B cell (primary cell): ENCODE measurements around the gene WASF3. TPM values are rescaled to one million over a fixed set of nuclear protein-coding genes. Genes with fewer than 3 reads are reported as not detected.

Experiments used
- ATAC-seq: fragments of 200-7000 bp; cut with Tn5 transposase; one replicate; pipeline ENCODE4 v1.10.0; 2021; ENCODE audit warnings: low read depth, mild to moderate bottlenecking, moderate number of reproducible peaks, moderate library complexity
- CTCF ChIA-PET: fragments of 350-600 bp; sonication (Branson Sonifier 250); formaldehyde crosslinking; loops from one replicate; lab custom pipeline; 2021; ENCODE audit warnings: antibody characterized with exemption, inconsistent platforms; lab: Charles Lee
- POLR2A ChIA-PET: fragments of 350-600 bp; sonication (Branson Sonifier 250); formaldehyde crosslinking; loops from one replicate; lab custom pipeline; 2021; ENCODE audit warnings: antibody characterized with exemption; lab: Charles Lee
- DNase-seq: peaks from one replicate; pipeline ENCODE4 v3.0.0; 2013
- H2AFZ ChIP-seq: 2 replicates; pipeline ENCODE4 v1.6.1; 2012; ENCODE audit warnings: mild to moderate bottlenecking, low read depth, low read length; ENCODE audit not compliant: insufficient read depth, poor library complexity, severe bottlenecking
- H3K27ac ChIP-seq, 2 donors: 1 replicate in 1 of 2; 2 replicates in 1 of 2; pipeline ENCODE4 v1.5.1; 2012 to 2013; ENCODE audit warnings: low read length in 2 of 2, mild to moderate bottlenecking in 2 of 2, moderate library complexity in 1 of 2
- H3K27me3 ChIP-seq, 4 experiments: fragments of 200-600 bp in 1 of 4; sonication (generic) in 1 of 4; replicated peaks in 1 of 4; 1 replicate in 2 of 4; 2 replicates in 2 of 4; pipeline versions ENCODE4 v1.6.1 to v1.7.0; 2013 to 2016; ENCODE audit warnings: low read length in 3 of 4, mild to moderate bottlenecking in 2 of 4, mixed read lengths in 1 of 4, moderate library complexity in 1 of 4; ENCODE audit not compliant: insufficient read depth in 4 of 4, control insufficient read depth in 3 of 4; ENCODE audit errors: control extremely low read depth in 1 of 4
- H3K36me3 ChIP-seq, 2 experiments: replicated peaks in 1 of 2; 1 replicate in 1 of 2; 2 replicates in 1 of 2; pipeline versions ENCODE4 v1.6.1 to v1.7.1; 2013; ENCODE audit warnings: low read length in 1 of 2; ENCODE audit not compliant: insufficient read depth in 2 of 2, control insufficient read depth in 1 of 2; ENCODE audit errors: control extremely low read depth in 1 of 2, extremely low read depth in 1 of 2
- H3K4me1 ChIP-seq, 2 donors: fragments of 200-600 bp in 1 of 2; sonication (generic) in 1 of 2; 1 replicate in 1 of 2; 2 replicates in 1 of 2; pipeline versions ENCODE4 v1.5.1 to v1.6.1; 2013 to 2017; ENCODE audit warnings: low read length in 2 of 2; ENCODE audit not compliant: control insufficient read depth in 2 of 2, insufficient read depth in 2 of 2
- H3K4me2 ChIP-seq: replicated peaks from 2 replicates; pipeline ENCODE3; 2012; ENCODE audit warnings: mild to moderate bottlenecking, low read depth, low read length; ENCODE audit not compliant: poor library complexity, severe bottlenecking
- H3K4me3 ChIP-seq, 5 experiments: fragments of 200-600 bp in 1 of 5; sonication (generic) in 1 of 5; 1 replicate in 3 of 5; 2 replicates in 2 of 5; pipeline versions ENCODE4 v1.5.1 to v1.7.0; 2011 to 2016; ENCODE audit warnings: low read length in 4 of 5, mild to moderate bottlenecking in 4 of 5, low read depth in 2 of 5, control low read depth in 1 of 5, moderate library complexity in 1 of 5; ENCODE audit not compliant: insufficient read depth in 1 of 5; ENCODE audit errors: control extremely low read depth in 1 of 5, extremely low read depth in 1 of 5
- H3K79me2 ChIP-seq: fragments of 200-600 bp; sonication (generic); one replicate; pipeline ENCODE4 v1.6.0; 2016; ENCODE audit warnings: low read length; ENCODE audit not compliant: control insufficient read depth, insufficient read depth
- H3K9ac ChIP-seq: fragments of 200-600 bp; sonication (generic); 2 replicates; pipeline ENCODE4 v1.6.1; 2017; ENCODE audit warnings: mild to moderate bottlenecking, low read length, moderate library complexity
- H3K9me3 ChIP-seq, 3 donors: one replicate each; pipeline versions ENCODE4 v1.6.1 to v1.7.1; 2013; ENCODE audit warnings: low read length in 2 of 3; ENCODE audit not compliant: control insufficient read depth in 2 of 3, insufficient read depth in 1 of 3; ENCODE audit errors: control extremely low read depth in 1 of 3
- H4K20me1 ChIP-seq: 2 replicates; pipeline ENCODE4 v1.6.0; 2012; ENCODE audit warnings: mild to moderate bottlenecking, low read length; ENCODE audit not compliant: insufficient read depth, control insufficient read depth, poor library complexity, severe bottlenecking
- H3K27ac Mint-ChIP-seq: one replicate; pipeline ENCODE4 v1.8.0; 2021; ENCODE audit warnings: mixed read lengths
- H3K27me3 Mint-ChIP-seq: one replicate; pipeline ENCODE4 v1.8.0; 2021; ENCODE audit warnings: mixed read lengths
- H3K4me1 Mint-ChIP-seq: one replicate; pipeline ENCODE4 v1.8.0; 2021; ENCODE audit warnings: mixed read lengths
- H3K4me3 Mint-ChIP-seq: one replicate; pipeline ENCODE4 v1.8.0; 2021; ENCODE audit warnings: mixed read lengths
- H3K9me3 Mint-ChIP-seq: one replicate; pipeline ENCODE4 v1.8.0; 2022; ENCODE audit warnings: mixed read lengths; ENCODE audit not compliant: insufficient read depth
- CTCF ChIP-seq: fragments of 200-600 bp; IDR thresholded peaks from one replicate; pipeline ENCODE4 v1.8.0; 2022; ENCODE audit warnings: antibody characterized with exemption, mild to moderate bottlenecking
- EZH2 ChIP-seq: IDR thresholded peaks from 2 replicates; pipeline ENCODE4 v1.6.1; 2012; ENCODE audit warnings: borderline replicate concordance, low read depth, mild to moderate bottlenecking, moderate library complexity, low read length; ENCODE audit not compliant: insufficient read depth, poor library complexity, severe bottlenecking
- WGBS: methylation state at CpG from one replicate; pipeline ENCODE4 v1.1.5; 2013; ENCODE audit warnings: missing lambda C conversion rate; ENCODE audit not compliant: insufficient coverage; 5-methylcytosine and 5-hydroxymethylcytosine counted together
- intact Hi-C: fragments of 100-400 bp; cut with micrococcal nuclease; formaldehyde crosslinking; loops from one replicate; pipeline ENCODE4 v1.10.0; 2022
- polyA plus RNA-seq: library from polyadenylated mRNA; depleted of rRNA; stranded (reverse); fragments of >200 nt; gene quantifications from 2 replicates; pipeline ENCODE4 v1.2.3, GENCODE V29; 2012
- total RNA-seq, 2 donors: library from RNA; stranded (reverse); fragments of 120-200 nt in 1 of 2; gene quantifications; 1 replicate in 1 of 2; 2 replicates in 1 of 2; pipeline versions ENCODE4 v1.2.3 to v1.2.4, GENCODE V29; 2013 to 2022

WASF3 gene
- total and polyA plus RNA-seq, 2 donors (not counting 1 experiment from before 2014, with no cell fraction given): 0.18 to 0.89 TPM

DNA sequence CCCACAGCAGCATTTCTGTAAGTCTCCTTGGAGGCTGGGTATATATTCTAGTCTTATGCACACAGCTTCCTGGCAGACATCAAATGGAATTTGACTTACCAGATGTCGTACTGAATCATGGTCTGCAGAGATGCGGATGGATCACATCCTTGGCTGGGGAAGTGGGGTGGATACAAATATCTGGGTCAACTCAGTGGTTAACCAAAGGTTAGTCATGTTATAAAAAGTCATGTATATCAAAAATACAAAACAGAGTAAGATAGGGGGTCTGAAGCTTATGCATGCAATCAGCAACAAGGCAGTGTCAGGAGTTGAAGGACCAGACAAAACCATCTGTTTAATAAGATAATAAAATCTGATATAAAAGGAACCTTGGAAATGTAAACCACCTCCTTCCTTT is 61.9 kb downstream of the WASF3 start:
- H4K20me1 ChIP-seq: no peaks in the 10 kb centered on the region
- no peak overlapping the region for H3K4me2 ChIP-seq
- H3K27ac ChIP-seq: no peak overlapping the region
- 76% methylated on average over 2 of the region's 2 CpGs for WGBS
- Mint-ChIP-seq H3K4me3 (no peak overlapping the region), H3K27ac (no peak overlapping the region), H3K27me3 (peaks cover 30% of the 10 kb centered on the region), H3K4me1 (no peaks in the 10 kb centered on the region), H3K9me3 (peaks cover 9% of the 10 kb centered on the region)
- DNase-seq: no peak
- no peak overlapping the region for H3K9ac ChIP-seq
- ATAC-seq: no peak
- no peak overlapping the region for H3K4me3 ChIP-seq
- no peaks in the 10 kb centered on the region for H3K79me2 ChIP-seq
- H3K4me1 ChIP-seq: no peaks in the 10 kb centered on the region
- no peak overlapping the region for H2AFZ ChIP-seq
- H3K9me3 ChIP-seq: peaks cover 0 to 4% (median 0%) of the 10 kb centered on the region in 3 donors
- H3K36me3 ChIP-seq: no peaks in the 10 kb centered on the region
- ChIA-PET POLR2A (no interaction called here), CTCF (interaction anchor here (1.1 kb wide), 1 partner anchor 8 kb away, joined by 3 read pairs; no protein-coding TSS in a partner anchor)
- intact Hi-C loops: no loop called here
- TF ChIP-seq CTCF: no peak
- TF ChIP-seq EZH2: no peak
- H3K27me3 ChIP-seq: peaks cover 0 to 7% (median 2%) of the 10 kb centered on the region in 4 experiments

DNA sequence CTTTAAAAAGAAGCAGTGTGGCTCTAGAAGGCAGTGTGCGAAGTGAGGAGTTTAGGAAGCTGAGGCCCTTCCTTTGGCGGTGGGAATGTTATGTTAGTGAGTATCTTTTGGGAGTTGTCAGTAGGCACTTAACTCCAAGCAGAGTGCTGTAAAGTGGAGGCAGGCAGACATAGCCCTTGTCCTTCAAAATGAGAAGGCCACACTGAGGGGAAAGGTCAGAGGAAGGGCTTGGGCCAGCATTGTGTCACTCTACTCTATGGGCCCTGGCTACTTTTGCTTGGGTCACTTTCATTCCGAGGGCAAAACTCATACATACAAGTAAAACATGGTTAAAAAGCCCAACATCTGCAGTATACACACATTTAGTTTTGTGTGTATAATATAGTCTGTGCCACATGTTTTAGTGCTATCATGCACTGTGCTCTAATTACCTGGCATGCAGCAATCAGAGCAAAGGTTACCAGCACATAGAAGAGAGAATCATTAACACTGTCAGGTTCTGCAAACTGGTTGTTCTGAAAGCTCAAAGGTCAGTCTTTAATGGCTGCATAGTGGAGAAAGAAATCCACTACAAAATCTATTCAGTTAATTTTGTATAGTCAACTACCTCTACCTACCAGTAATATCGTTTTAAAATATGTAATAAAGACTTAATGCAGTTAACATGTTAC is 64.4 kb downstream of the WASF3 start:
- CTCF ChIA-PET: no interaction called here
- no peak overlapping the region for H3K4me2 ChIP-seq
- Mint-ChIP-seq H3K27me3 (peaks cover 26% of the 10 kb centered on the region), H3K4me1 (no peaks in the 10 kb centered on the region), H3K4me3 (no peak overlapping the region), H3K9me3 (peaks cover 15% of the 10 kb centered on the region), H3K27ac (no peak overlapping the region)
- H3K9me3 ChIP-seq: peaks cover 0 to 4% (median 0%) of the 10 kb centered on the region in 3 donors
- no peak overlapping the region for H2AFZ ChIP-seq
- H3K36me3 ChIP-seq: no peaks in the 10 kb centered on the region
- no peak overlapping the region for H3K9ac ChIP-seq
- peaks cover 0 to 7% (median 2%) of the 10 kb centered on the region in 4 experiments for H3K27me3 ChIP-seq
- no peaks in the 10 kb centered on the region for H3K4me1 ChIP-seq
- POLR2A ChIA-PET: no interaction called here
- ATAC-seq: no peak
- no peak overlapping the region for H3K27ac ChIP-seq
- TF ChIP-seq CTCF: no peak
- TF ChIP-seq EZH2: no peak
- WGBS: 100% methylated on average over 2 of the region's 4 CpGs
- intact Hi-C loops: no loop called here
- no peak for DNase-seq
- H3K79me2 ChIP-seq: no peaks in the 10 kb centered on the region
- H4K20me1 ChIP-seq: no peaks in the 10 kb centered on the region
- no peak overlapping the region for H3K4me3 ChIP-seq
